Skeletal muscle satellite cell (primary cell): ENCODE measurements around the gene HMCN1.

ENCODE experiments used
- H3K27me3 ChIP-seq: 2 replicates; pipeline ENCODE4 v1.7.0; 2013; ENCODE audit warnings: low read length; ENCODE audit not compliant: control insufficient read depth, insufficient read depth
- H3K36me3 ChIP-seq: 2 replicates; pipeline ENCODE4 v1.7.0; 2013; ENCODE audit warnings: mild to moderate bottlenecking, control low read depth, low read length; ENCODE audit not compliant: insufficient read depth
- H3K4me1 ChIP-seq: 2 replicates; pipeline ENCODE4 v1.7.0; 2013; ENCODE audit warnings: low read length; ENCODE audit not compliant: control insufficient read depth, insufficient read depth
- H3K4me2 ChIP-seq: 2 replicates; pipeline ENCODE4 v1.7.0; 2013; ENCODE audit warnings: mild to moderate bottlenecking, low read length
- H3K4me3 ChIP-seq: 2 replicates; pipeline ENCODE4 v1.7.0; 2013; ENCODE audit warnings: low read length
- H3K9ac ChIP-seq: 2 replicates; pipeline ENCODE4 v1.7.0; 2013; ENCODE audit warnings: mild to moderate bottlenecking, low read depth, low read length, moderate library complexity
- H3K9me3 ChIP-seq: replicated peaks from 2 replicates; pipeline ENCODE4 v1.7.0; 2013; ENCODE audit warnings: mild to moderate bottlenecking, control low read depth, low read length

The HMCN1 gene

DNA sequence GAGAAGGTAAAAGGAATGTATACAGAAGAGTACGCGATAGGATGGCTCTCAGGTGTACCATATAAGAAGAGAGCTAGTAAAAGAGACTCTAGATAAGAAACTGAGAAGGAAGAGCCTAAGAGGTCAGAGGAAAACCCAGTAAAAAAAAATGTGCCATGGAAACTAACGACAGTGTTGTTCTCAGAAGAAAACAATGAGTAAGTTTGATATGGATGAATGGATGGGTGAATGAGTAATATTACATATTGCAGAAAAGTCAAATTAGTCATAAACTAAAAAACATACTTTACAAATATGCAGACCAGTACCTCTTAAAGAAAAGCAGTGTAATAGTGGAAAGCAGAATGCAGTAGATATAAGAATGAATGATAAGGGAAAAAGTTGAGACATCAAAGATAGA is 316.2 kb downstream of the HMCN1 start:
- no peaks in the 10 kb centered on the region for H3K36me3 ChIP-seq
- H3K4me3 ChIP-seq = no peak overlapping the region
- peak overlapping the region; percentile 16 for H3K4me2 ChIP-seq
- no peaks in the 10 kb centered on the region for H3K27me3 ChIP-seq
- peaks cover 11% of the 10 kb centered on the region for H3K4me1 ChIP-seq
- no peak overlapping the region for H3K9ac ChIP-seq
- H3K9me3 ChIP-seq = no peaks in the 10 kb centered on the region

DNA sequence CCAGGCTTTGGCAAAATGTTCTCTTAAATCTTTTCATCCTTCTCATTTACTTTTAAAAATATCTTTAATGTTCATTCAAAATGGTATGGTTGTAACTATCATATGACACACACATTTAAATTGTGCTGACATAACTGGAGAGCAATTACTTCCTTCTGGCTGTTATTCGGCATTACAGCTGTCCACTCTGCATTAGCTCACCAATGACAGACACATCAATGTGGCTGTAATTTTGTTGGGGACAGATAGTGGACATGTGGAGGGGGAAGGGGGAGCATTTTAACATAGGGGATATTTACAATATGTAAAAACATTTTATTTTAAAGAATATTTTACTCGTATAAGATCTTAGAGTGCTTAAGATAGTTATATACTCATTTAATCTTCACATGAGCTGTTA is 319.8 kb downstream of the HMCN1 start:
- no peaks in the 10 kb centered on the region for H3K36me3 ChIP-seq
- H3K9ac ChIP-seq = no peak overlapping the region
- H3K4me3 ChIP-seq = no peak overlapping the region
- H3K4me1 ChIP-seq = peaks cover 26% of the 10 kb centered on the region
- H3K9me3 ChIP-seq = no peaks in the 10 kb centered on the region
- no peaks in the 10 kb centered on the region for H3K27me3 ChIP-seq
- H3K4me2 ChIP-seq = no peak overlapping the region

DNA sequence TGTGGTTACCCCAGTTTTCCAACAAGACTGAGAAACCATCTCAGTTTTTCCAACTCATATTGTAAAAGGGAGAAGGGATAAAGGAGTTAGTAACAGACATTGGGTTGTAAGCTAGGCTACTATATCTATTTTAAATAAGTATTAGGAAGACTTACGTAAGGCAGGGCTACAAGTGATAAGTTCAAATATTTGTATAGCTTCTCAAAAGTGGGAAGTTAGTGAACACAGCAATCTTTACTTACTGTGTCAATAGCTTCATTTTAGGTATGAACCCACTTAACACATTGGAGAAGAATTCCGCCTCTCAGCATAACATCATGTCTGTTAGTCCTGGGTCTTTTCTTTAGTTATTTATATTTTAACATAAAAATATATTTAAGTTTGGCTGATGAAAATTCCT is 320.7 kb downstream of the HMCN1 start:
- peaks cover 25% of the 10 kb centered on the region for H3K4me1 ChIP-seq
- H3K9me3 ChIP-seq = no peaks in the 10 kb centered on the region
- no peaks in the 10 kb centered on the region for H3K27me3 ChIP-seq
- no peak overlapping the region for H3K9ac ChIP-seq
- no peak overlapping the region for H3K4me2 ChIP-seq
- no peak overlapping the region for H3K4me3 ChIP-seq
- H3K36me3 ChIP-seq = no peaks in the 10 kb centered on the region

DNA sequence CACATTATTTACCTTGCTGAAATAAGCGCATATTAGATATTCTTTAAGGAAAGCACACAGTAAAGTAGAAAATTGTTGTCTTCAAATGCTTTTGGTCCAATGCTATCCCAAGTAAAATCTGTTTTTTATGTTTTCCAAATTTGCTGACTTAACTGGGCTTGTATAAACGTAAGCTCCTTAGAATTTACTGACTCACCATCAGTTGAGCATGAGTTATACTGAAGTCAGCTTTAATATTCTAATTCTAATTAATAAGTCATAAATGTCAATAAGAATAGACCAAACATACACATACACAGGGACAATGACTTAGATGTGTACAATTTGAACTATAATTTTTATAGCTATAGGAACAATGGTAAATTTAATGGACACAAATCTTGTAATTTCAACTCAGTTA is 321.7 kb downstream of the HMCN1 start:
- Histone ChIP-seq H3K27me3 (no peaks in the 10 kb centered on the region), H3K9ac (no peak overlapping the region), H3K9me3 (no peaks in the 10 kb centered on the region), H3K4me1 (peaks cover 17% of the 10 kb centered on the region), H3K4me3 (no peak overlapping the region), H3K36me3 (no peaks in the 10 kb centered on the region), H3K4me2 (no peak overlapping the region)

DNA sequence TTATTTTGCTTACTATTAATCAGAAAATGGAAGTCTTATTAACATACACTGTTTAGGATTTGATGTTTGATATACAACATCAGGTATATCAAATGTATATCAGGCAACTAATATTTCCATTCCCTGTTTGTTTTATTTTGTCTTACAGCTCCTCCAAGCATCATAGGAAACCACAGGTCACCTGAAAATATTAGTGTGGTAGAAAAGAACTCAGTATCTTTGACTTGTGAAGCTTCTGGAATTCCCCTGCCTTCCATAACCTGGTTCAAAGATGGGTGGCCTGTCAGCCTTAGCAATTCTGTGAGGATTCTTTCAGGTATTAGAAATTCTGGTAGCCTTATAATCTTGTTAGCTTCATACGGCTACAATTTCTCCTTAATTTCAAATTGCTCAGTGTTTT is 322.9 kb downstream of the HMCN1 start:
- Histone ChIP-seq H3K27me3 (no peaks in the 10 kb centered on the region), H3K36me3 (no peaks in the 10 kb centered on the region)

DNA sequence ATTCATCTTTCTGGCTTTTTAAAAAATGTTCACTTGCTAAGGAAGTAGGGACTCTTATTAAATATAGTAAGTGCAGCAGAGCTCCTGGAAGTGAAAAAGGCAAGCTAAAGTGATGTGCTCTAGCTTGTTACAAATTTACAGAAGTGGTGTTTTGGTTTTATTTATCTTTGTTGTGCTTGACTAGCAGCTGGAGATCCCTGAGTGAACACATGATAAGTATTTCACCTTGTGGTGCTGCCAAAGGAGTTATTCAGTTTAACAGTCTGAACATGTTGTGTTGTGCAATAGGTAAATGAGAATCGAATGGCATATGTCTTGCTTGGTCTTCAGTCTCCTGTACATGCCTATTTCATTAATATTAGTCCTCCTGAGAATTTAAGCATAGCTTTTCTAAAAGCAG is 325.1 kb downstream of the HMCN1 start:
- H3K27me3 ChIP-seq = no peaks in the 10 kb centered on the region
- H3K9ac ChIP-seq = no peak overlapping the region

More for the DNA sequence above, 322.9 kb downstream of the HMCN1 start:
- Histone ChIP-seq H3K4me3 (no peak overlapping the region), H3K9ac (no peak overlapping the region), H3K4me1 (peaks cover 16% of the 10 kb centered on the region), H3K9me3 (no peaks in the 10 kb centered on the region), H3K4me2 (no peak overlapping the region)

DNA sequence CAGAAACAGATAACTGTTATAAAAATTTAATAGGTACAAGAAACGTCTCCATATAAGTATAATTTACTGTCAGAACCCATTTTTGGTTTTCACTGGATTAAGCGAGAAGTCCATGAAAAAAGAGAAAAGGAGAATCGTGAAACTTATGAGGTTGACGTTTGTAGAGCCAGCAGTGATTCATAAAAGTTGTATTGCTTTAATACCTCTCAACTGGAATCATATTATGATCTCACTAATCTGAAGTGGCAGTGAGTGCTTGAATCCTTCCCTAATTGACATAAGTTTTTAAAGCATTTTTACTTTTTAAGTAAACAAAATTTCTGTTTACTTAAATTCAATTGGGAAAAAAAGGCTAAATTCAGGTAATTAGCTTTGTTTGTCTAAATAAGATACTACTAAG is 325.6 kb downstream of the HMCN1 start:
- Histone ChIP-seq H3K36me3 (no peaks in the 10 kb centered on the region), H3K4me2 (no peak overlapping the region), H3K9ac (no peak overlapping the region), H3K9me3 (no peaks in the 10 kb centered on the region), H3K27me3 (no peaks in the 10 kb centered on the region), H3K4me1 (peaks cover 16% of the 10 kb centered on the region), H3K4me3 (no peak overlapping the region)

More for the DNA sequence above, 325.1 kb downstream of the HMCN1 start:
- H3K4me2 ChIP-seq = no peak overlapping the region
- H3K4me1 ChIP-seq = peaks cover 16% of the 10 kb centered on the region
- no peaks in the 10 kb centered on the region for H3K36me3 ChIP-seq
- no peaks in the 10 kb centered on the region for H3K9me3 ChIP-seq
- no peak overlapping the region for H3K4me3 ChIP-seq

DNA sequence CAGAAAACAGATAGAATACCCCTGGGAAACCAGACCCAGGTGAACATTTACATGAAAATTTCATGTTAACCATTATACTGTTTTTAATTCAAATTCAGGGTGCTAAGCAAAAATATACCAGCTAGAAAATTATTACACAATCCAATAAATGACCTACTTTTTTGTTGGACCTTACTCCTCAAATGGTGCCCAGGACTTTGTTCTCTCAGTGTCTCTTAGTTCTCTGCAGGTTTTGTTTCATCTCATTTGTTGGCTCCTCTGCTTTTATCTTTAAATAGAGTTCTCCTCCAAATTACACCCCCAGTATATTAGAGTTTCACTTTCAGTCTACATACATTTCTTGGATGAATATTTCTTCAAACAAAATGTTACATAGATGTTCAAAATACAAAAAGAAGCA is 326.0 kb downstream of the HMCN1 start:
- Histone ChIP-seq H3K36me3 (no peaks in the 10 kb centered on the region), H3K4me2 (no peak overlapping the region), H3K4me1 (peaks cover 16% of the 10 kb centered on the region), H3K9ac (no peak overlapping the region), H3K4me3 (no peak overlapping the region), H3K27me3 (no peaks in the 10 kb centered on the region), H3K9me3 (no peaks in the 10 kb centered on the region)

DNA sequence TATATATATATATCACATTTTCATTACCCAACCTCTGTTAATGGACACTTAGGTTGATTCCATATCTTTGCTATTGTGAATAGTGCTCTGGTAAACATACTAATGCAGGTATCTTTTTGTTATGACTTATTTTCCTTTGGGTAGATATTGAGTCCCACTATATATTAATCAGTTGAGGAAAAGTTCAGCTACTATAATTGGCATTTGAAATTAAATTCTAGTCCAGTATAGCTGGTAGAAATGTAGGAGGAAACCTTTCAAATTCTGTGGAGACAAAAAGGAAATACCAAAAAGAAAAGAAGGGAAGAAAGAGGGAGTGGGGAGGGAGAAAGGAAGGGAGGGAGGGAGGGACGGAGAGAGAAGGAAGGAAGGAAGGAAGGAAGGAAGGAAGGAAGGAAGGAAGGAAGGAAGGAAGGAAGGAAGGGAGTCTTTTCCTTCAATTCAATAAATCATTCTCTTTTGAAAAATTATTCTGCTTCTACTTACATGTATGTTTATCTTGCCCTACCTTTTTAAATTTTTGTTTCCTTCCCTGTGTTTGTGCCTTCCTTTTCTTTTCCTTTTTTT is 329.0 kb downstream of the HMCN1 start:
- H3K27me3 ChIP-seq = no peaks in the 10 kb centered on the region
- no peaks in the 10 kb centered on the region for H3K9me3 ChIP-seq
- H3K4me2 ChIP-seq = no peak overlapping the region
- no peak overlapping the region for H3K9ac ChIP-seq
- H3K4me1 ChIP-seq = no peaks in the 10 kb centered on the region
- no peaks in the 10 kb centered on the region for H3K36me3 ChIP-seq
- no peak overlapping the region for H3K4me3 ChIP-seq

DNA sequence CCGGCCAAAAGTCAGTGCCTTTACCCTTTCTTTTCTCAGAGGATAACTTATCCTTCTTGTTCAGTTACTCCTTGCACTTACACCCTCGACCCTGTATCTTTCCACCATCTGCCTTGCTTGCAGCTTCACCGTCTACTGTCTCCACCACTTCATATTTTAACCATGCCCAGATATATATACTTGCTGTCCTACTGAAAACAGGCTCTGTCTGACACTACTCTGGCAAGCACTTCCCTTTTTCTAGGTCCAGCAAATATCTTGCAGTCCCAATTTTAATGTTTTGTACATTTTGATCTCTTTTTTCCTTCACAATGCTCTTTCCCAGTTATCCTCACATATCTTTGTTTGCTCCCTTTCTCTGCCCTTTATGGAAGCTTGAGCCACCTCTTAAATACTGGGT is 332.2 kb downstream of the HMCN1 start:
- Histone ChIP-seq H3K4me2 (no peak overlapping the region), H3K27me3 (no peaks in the 10 kb centered on the region), H3K36me3 (no peaks in the 10 kb centered on the region), H3K4me3 (no peak overlapping the region), H3K9me3 (no peaks in the 10 kb centered on the region), H3K4me1 (no peaks in the 10 kb centered on the region), H3K9ac (no peak overlapping the region)

DNA sequence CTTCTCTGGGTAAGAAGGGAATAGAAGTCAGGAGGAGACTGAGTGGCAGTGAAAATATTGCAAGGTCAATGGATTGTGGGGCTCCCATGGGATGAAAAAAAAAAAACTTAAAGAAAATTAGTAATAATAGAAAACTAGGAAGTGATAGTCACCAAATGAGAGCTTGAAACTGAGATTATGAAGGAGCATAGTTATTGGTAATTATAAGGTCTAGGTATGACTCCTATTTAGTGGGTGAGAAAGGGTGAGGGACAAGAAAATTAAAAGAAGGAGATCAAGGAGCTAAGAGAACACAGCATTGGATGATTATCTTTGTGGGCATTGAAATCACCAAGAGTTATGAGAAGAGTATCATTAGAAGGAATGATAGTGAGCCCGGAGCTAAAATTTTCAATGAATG is 339.5 kb downstream of the HMCN1 start:
- Histone ChIP-seq H3K4me2 (no peak overlapping the region), H3K27me3 (no peaks in the 10 kb centered on the region), H3K4me1 (peaks cover 4% of the 10 kb centered on the region), H3K9ac (no peak overlapping the region), H3K36me3 (no peaks in the 10 kb centered on the region), H3K9me3 (no peaks in the 10 kb centered on the region), H3K4me3 (no peak overlapping the region)

DNA sequence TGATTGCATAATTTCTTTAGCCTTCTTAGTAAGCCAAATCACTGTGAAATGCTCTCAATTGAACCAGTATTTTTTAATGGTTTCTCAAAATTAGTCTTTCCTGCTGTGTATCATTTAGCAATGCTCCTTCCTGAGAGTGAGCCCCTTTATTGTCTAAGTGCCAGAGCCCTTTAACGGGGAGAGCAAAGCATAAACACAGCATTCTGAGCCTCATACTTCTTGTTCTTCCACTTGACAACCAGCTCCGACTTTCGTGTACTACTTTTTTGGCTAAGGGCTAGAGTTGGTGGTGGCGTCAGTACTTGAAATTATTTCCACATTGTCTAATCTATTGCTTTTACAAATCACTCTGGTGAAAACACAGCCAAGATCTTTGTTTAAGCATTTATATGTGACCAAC is 341.8 kb downstream of the HMCN1 start:
- no peaks in the 10 kb centered on the region for H3K9me3 ChIP-seq
- H3K9ac ChIP-seq = no peak overlapping the region
- H3K4me2 ChIP-seq = no peak overlapping the region
- no peaks in the 10 kb centered on the region for H3K27me3 ChIP-seq
- peaks cover 4% of the 10 kb centered on the region for H3K4me1 ChIP-seq
- H3K36me3 ChIP-seq = no peaks in the 10 kb centered on the region
- H3K4me3 ChIP-seq = no peak overlapping the region
